PC-9 (cell line): ENCODE results near the gene CACNA1D.

Experiments used
- EZH2 ChIP-seq: fragments of 200-600 bp; sonication (generic); IDR thresholded peaks from 2 replicates; pipeline ENCODE4 v1.8.0; 2017; ENCODE audit warnings: antibody characterized with exemption, low read depth
- TF ChIP-seq, protein P1 (sequence below): fragments of 200-600 bp; sonication (generic); conservative IDR thresholded peaks from 2 replicates; pipeline ENCODE4 v1.6.1; 2017; ENCODE audit warnings: mixed run types, antibody characterized with exemption, mild to moderate bottlenecking, moderate library complexity

- TF ChIP-seq, protein P1, sequence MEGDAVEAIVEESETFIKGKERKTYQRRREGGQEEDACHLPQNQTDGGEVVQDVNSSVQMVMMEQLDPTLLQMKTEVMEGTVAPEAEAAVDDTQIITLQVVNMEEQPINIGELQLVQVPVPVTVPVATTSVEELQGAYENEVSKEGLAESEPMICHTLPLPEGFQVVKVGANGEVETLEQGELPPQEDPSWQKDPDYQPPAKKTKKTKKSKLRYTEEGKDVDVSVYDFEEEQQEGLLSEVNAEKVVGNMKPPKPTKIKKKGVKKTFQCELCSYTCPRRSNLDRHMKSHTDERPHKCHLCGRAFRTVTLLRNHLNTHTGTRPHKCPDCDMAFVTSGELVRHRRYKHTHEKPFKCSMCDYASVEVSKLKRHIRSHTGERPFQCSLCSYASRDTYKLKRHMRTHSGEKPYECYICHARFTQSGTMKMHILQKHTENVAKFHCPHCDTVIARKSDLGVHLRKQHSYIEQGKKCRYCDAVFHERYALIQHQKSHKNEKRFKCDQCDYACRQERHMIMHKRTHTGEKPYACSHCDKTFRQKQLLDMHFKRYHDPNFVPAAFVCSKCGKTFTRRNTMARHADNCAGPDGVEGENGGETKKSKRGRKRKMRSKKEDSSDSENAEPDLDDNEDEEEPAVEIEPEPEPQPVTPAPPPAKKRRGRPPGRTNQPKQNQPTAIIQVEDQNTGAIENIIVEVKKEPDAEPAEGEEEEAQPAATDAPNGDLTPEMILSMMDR: no peak
- TF ChIP-seq EZH2: no peak
Observed at GRCh38 chr3:53750253-53751210, 256.1 kb downstream of the CACNA1D start.
